Neutrophil (primary cell): ENCODE results near the gene DPH6.

ENCODE experiments used
- H3K27ac ChIP-seq: fragments of 200-600 bp; sonication (generic); 2 replicates; pipeline ENCODE4 v1.5.1; 2016; ENCODE audit warnings: mild to moderate bottlenecking, moderate library complexity
- H3K27me3 ChIP-seq: fragments of 200-600 bp; sonication (generic); 2 replicates; pipeline ENCODE4 v1.6.0; 2016; ENCODE audit warnings: mild to moderate bottlenecking
- H3K36me3 ChIP-seq: fragments of 200-600 bp; sonication (generic); 2 replicates; pipeline ENCODE4 v1.5.1; 2017
- H3K4me1 ChIP-seq, 2 experiments: fragments of 200-600 bp in 1 of 2; sonication (generic) in 1 of 2; 1 replicate in 1 of 2; 2 replicates in 1 of 2; pipeline versions ENCODE4 v1.5.1 to v1.6.1; 2013 to 2016; ENCODE audit warnings: low read depth in 1 of 2, low read length in 1 of 2, mild to moderate bottlenecking in 1 of 2, moderate library complexity in 1 of 2; ENCODE audit not compliant: control insufficient read depth in 1 of 2, insufficient read depth in 1 of 2
- H3K4me3 ChIP-seq, 2 experiments: fragments of 200-600 bp in 1 of 2; sonication (generic) in 1 of 2; 1 replicate in 1 of 2; 2 replicates in 1 of 2; pipeline ENCODE4 v1.5.1; 2013 to 2016; ENCODE audit warnings: low read depth in 1 of 2, low read length in 1 of 2, mild to moderate bottlenecking in 1 of 2, moderate library complexity in 1 of 2
- H3K9me3 ChIP-seq: fragments of 200-600 bp; sonication (generic); 2 replicates; pipeline ENCODE4 v1.5.1; 2016
- TF ChIP-seq, protein P1 (sequence below): fragments of 200-600 bp; sonication (generic); IDR thresholded peaks from 2 replicates; pipeline ENCODE4 v1.5.1; 2016; ENCODE audit warnings: antibody characterized with exemption

DPH6 gene

DNA sequence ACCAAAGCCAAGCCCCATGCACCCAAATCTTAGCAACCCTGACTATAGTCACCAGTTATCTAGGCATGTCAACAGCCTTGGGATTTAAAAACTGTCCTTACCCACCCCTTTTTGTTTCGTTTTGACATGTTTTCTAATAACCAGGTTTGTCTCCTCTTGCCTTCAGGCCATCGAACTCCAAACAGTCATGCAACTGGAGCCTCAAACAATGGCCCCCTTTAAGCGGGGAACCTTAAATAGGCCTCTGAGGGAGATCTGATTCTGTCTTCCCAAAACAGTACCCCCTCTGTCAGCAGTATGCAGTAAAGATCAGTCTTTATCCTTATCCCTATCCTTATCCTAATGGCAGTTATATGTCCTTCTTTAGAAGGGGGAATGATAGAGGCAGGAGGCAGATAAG is 105.7 kb downstream of the DPH6 start:
- TF ChIP-seq, protein P1, sequence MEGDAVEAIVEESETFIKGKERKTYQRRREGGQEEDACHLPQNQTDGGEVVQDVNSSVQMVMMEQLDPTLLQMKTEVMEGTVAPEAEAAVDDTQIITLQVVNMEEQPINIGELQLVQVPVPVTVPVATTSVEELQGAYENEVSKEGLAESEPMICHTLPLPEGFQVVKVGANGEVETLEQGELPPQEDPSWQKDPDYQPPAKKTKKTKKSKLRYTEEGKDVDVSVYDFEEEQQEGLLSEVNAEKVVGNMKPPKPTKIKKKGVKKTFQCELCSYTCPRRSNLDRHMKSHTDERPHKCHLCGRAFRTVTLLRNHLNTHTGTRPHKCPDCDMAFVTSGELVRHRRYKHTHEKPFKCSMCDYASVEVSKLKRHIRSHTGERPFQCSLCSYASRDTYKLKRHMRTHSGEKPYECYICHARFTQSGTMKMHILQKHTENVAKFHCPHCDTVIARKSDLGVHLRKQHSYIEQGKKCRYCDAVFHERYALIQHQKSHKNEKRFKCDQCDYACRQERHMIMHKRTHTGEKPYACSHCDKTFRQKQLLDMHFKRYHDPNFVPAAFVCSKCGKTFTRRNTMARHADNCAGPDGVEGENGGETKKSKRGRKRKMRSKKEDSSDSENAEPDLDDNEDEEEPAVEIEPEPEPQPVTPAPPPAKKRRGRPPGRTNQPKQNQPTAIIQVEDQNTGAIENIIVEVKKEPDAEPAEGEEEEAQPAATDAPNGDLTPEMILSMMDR: no peak
- Histone ChIP-seq H3K9me3 (no peaks in the 10 kb centered on the region), H3K27me3 (no peaks in the 10 kb centered on the region), H3K27ac (no peak overlapping the region), H3K4me3 (no peak overlapping the region), H3K36me3 (no peaks in the 10 kb centered on the region), H3K4me1 (no peaks in the 10 kb centered on the region)

DNA sequence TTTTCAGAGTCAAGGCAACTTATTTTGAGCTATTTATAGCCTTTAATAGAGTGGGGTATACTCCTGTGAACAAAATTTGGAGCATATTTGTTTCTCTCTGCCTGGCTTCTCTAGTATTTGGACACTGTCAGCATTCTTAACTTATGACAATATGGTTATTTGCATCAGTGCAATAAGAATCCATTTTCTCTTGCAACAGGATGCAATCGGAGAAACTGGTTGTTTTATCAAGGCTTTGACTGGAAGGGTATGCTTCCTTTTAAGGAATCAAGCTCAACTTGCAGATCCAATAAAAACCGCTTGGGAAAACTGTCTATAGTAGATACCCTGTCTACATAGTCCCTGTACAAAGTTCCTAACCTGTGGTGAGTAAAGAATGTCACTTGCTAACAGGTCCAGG is 106.7 kb downstream of the DPH6 start:
- H3K36me3 ChIP-seq: no peaks in the 10 kb centered on the region
- TF ChIP-seq, protein P1: no peak
- H3K4me1 ChIP-seq: no peaks in the 10 kb centered on the region
- no peaks in the 10 kb centered on the region for H3K9me3 ChIP-seq
- H3K27me3 ChIP-seq: no peaks in the 10 kb centered on the region
- no peak overlapping the region for H3K4me3 ChIP-seq
- no peak overlapping the region for H3K27ac ChIP-seq

DNA sequence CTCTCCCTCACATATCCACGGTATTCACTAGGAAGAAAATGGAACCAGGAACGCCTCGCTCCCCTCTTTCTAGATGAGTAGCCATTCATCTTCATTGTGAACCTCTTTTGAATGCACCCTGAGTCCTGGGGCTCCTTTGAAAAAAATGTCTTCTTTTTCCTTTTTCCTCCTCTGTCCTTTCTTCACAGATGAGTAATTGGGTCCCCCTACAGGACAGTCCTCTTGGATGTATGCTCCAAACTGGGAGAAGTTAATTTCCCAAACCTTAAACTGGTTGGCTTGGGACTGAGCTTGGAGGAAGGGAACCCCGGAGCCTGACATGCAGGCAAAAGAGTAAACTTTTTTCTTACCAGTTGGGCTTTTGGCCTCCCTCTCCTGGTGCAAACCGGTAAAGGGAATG is 108.8 kb downstream of the DPH6 start:
- H3K9me3 ChIP-seq: no peaks in the 10 kb centered on the region
- H3K36me3 ChIP-seq: no peaks in the 10 kb centered on the region
- no peaks in the 10 kb centered on the region for H3K4me1 ChIP-seq
- no peak overlapping the region for H3K4me3 ChIP-seq
- TF ChIP-seq, protein P1: no peak
- no peak overlapping the region for H3K27ac ChIP-seq
- H3K27me3 ChIP-seq: no peaks in the 10 kb centered on the region

DNA sequence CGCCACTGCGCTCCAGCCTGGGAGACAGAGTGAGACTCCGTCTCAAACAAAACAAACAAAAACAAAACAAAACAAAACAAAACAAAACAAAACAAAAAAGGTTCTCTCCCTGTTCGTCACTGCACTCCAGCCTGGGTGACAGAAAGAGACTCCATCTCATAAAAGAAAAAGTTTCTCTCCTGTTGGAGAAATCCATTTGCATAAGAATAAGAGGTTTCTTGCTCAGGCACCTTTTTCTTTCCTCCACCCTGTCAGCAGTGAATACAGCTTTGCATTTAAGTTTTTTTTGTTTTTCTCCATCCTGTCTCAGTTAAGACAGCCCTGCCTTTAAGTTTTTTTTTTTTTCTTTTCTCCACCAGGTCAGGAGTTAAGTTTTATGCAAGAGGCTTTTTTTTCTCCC is 109.5 kb downstream of the DPH6 start:
- Histone ChIP-seq H3K4me3 (no peak overlapping the region), H3K9me3 (no peaks in the 10 kb centered on the region), H3K27ac (no peak overlapping the region), H3K4me1 (no peaks in the 10 kb centered on the region), H3K27me3 (no peaks in the 10 kb centered on the region), H3K36me3 (no peaks in the 10 kb centered on the region)
- TF ChIP-seq, protein P1: no peak

DNA sequence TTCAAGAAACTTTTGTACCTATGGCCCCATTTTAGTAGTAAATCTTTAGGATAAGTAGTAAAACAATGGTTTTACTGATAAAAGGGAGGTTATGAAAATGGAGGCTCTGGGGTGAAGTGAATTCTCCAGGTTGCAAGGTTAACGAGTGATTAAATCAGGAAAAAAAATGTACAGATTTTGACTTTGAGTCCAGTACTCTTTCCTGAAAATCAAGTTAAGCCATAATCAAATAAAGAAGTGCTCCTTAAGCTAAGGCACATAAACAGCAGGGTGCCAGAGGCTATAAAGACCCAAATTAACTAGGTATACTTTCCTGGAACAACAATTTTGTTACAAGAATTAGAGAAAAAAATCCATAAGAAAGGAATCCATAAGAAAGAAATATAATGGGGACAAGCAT is 114.7 kb downstream of the DPH6 start:
- H3K4me1 ChIP-seq: no peaks in the 10 kb centered on the region
- no peaks in the 10 kb centered on the region for H3K9me3 ChIP-seq
- no peak overlapping the region for H3K27ac ChIP-seq
- no peaks in the 10 kb centered on the region for H3K27me3 ChIP-seq
- TF ChIP-seq, protein P1: no peak
- no peaks in the 10 kb centered on the region for H3K36me3 ChIP-seq
- H3K4me3 ChIP-seq: no peak overlapping the region

DNA sequence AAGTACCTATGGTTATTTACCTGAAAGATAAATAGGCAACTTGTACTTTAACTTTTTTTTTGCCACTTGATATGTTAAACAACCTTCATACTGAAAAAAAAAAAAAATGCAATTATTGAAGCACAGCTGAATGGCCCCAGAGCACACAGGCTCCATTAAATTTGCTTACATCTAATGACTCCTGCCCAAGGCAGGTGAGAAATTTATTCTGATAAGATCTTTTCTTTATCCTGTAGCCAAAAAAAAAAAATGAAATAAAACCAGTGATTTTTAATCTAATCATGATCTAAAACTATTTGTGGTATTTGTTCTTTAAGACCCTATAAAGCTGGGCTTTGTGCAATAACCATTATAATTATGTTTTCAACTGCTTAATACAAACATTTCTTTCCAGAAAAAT is 115.7 kb downstream of the DPH6 start:
- TF ChIP-seq, protein P1: no peak
- no peak overlapping the region for H3K27ac ChIP-seq
- no peaks in the 10 kb centered on the region for H3K4me1 ChIP-seq
- H3K9me3 ChIP-seq: no peaks in the 10 kb centered on the region
- no peak overlapping the region for H3K4me3 ChIP-seq
- H3K27me3 ChIP-seq: no peaks in the 10 kb centered on the region
- H3K36me3 ChIP-seq: no peaks in the 10 kb centered on the region
